Astrocyte (in vitro differentiated cells and primary cell): ENCODE measurements around the gene E4F1.

ENCODE experiments used
- CTCF ChIP-seq: IDR thresholded peaks from 2 replicates; pipeline ENCODE4 v1.5.1; 2011; ENCODE audit warnings: low read depth, mild to moderate bottlenecking, inconsistent platforms, low read length, moderate library complexity; ENCODE audit not compliant: insufficient read depth
- EZH2 ChIP-seq: IDR thresholded peaks from 2 replicates; pipeline ENCODE4 v1.6.1; 2012; ENCODE audit warnings: mild to moderate bottlenecking, low read length, inconsistent platforms; ENCODE audit not compliant: insufficient read depth

- TF ChIP-seq CTCF (no peak), EZH2 (no peak)
These were observed 54.8 kb downstream of the E4F1 start for GRCh38 chr16:2278272-2278608.
